ENCODE data around the gene CRYBG1. TPM values are rescaled to one million over a fixed set of nuclear protein-coding genes. Genes with fewer than 3 reads are reported as not detected.

CRYBG1 gene
- polyA plus RNA-seq, 3 donors = 24.0 to 33.6 (median 27.3) TPM

- no peak for DNase-seq
Observed at GRCh38 chr6:106519460-106520394, 159.2 kb downstream of the CRYBG1 start.

- no peak for DNase-seq
Observed at GRCh38 chr6:106520711-106521401, 160.3 kb downstream of the CRYBG1 start.

DNA sequence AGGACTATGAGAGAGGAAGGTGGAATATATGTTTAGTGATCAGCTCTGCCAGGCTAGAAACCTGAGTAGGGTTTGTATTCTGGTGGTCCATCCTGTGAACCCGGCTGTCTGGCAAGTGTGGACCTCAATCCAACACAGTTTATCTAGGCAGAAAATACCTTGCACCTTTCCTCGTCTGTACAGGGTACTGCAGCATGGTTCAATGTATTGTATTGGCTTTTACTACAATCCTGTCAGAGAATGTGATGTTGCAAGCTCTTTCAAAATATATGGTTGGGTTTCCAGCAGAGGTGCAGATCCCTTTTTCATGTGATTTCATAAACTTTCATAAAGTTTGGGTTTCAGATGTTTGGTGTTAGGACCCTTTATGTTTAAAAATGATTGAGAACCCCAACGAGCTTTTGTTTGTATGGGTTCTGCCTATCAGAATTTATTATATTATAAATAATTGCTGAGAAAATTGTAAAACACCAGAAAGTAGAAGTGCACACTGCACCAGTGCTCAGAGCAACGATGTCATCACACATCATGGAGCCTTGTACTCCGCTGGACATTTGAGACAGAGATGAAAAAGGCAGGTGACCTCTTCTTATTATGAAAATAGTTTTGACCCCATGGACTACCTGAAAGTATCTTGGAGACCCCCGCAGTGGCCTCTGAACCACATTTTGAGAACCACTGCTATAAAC, 162.2 kb downstream of the CRYBG1 start:
- no peak for DNase-seq

DNA sequence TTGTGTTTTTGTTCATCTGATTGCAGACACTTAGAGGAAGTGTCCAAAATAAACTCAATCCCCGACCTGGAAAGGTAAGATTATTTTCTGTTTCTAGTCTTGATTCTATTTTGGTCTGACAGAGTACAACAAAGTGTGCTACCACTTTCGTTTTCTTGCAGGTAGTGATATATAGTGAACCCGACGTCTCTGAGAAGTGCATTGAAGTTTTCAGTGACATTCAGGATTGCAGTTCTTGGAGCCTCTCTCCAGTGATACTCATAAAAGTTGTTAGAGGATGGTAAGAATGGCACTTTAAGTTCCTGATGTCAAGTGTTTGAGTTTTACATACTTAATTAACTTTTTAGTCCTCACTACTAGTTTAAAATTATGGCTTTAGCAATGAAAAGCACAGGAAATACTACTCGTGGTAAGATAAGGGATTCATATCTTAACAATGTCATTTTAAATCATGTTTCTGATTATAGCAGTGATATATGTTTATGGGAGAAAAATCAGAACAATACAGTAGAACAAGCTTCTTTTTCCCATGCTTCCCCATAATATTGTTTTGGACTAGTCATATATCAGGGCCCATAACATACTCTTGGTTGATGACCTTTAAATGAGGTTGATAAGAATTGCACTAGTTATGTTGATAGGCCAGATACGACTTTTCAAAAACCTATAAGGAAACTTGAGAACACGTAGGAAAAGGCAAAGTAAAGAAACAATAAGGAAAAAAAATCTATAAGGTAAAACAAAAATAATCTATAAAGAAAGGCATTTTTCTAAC, 164.8 kb downstream of the CRYBG1 start:
- DNase-seq = no peak

DNA sequence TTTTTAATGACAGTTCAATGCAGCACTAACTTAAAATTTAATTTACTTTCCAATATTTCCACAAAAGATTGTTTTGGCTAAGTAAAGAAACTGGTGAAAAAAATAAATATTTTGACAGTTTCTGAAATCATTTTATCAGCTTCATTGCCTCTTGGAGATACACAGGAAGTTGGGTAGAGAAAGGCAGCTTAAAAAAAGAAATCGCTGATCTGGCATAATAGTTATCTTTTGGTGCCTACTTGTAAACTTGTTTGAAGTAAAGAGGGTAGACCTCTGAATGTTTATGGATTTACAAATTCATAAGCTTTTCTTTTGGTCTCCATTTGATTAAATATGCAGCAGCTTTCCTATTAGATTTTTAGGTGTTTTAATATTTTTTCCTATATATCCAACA, 165.4 kb downstream of the CRYBG1 start:
- no peak for DNase-seq

DNA sequence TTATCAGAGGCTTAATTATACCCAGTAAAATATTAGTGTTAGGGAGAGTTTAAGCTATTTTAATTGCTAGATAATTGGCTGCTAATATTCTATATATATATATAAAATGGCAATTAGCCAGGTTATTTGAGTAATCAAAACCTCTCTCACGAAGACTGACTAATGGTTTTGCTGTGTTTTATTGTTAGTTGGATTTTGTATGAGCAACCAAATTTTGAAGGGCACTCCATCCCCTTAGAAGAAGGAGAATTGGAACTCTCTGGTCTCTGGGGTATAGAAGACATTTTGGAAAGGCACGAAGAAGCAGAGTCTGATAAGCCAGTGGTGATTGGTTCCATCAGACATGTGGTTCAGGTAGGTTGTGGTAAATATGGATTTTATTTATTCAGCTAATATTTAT, 166.6 kb downstream of the CRYBG1 start:
- no peak for DNase-seq

- no peak for DNase-seq
Observed at GRCh38 chr6:106527979-106528378, 167.5 kb downstream of the CRYBG1 start.

- DNase-seq = no peak
Observed at GRCh38 chr6:106528521-106528920, 168.0 kb downstream of the CRYBG1 start.

- DNase-seq = no peak
Observed at GRCh38 chr6:106529438-106529837, 168.9 kb downstream of the CRYBG1 start.

- DNase-seq = no peak
Observed at GRCh38 chr6:106530026-106530425, 169.5 kb downstream of the CRYBG1 start.

DNA sequence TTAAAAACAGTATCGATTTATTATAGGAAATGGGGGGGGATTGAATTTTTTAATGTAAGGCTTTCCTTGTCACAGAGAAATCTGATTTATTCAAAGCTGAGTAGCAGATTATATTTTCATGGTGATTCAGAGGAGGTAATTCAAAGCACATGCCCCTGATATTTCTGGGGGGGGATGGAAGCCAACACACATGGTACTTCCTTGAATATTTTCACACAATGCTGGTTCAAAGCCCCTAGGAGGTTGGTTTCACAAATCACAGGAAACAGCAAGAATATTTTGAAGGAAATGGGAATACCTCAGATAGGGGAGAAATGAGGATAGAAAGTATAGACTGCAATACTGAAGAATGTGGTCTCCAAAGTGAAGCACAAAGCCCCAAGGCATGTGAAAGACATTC, 170.0 kb downstream of the CRYBG1 start:
- DNase-seq = no peak

DNA sequence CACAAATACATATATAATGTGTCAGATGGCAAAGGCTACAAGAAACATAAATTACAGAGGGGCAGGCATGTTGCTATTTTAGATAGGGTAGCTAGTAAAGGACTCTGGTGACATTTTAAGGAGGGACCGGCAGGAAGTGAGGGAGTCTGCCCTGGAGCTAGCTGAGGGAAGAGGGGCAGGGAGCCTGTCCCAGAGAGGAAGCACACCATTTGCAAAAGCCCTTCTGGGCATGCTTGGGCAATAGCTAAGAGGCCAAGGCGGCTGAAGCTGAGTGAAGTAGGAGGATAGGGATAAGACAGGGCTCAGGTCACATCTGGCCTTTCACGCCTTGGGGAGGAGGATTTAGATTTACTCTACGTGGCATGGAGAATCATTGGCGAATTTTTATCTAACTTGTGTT, 172.5 kb downstream of the CRYBG1 start:
- DNase-seq = no peak

DNA sequence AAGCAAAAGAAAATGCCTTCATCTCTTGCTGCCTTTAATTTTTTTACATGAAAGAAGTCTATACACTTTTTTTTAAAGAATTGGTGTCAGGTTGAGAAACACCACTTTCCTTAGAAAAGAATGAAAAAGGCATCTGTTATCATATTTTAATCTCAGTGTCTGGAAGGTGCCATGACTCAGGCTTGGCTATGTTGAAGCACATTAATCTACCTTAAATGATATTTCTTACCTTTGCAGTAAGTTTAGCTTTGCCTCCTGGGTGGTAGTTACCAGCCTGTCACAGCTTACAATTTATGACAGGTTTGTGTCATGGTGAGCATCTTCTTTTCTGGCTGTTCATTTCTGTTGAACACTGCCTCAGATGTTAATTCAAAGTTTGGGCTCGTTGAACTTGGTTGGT, 173.5 kb downstream of the CRYBG1 start:
- DNase-seq = no peak

GRCh38 chr6:106534564-106534982, 174.1 kb downstream of the CRYBG1 start:
- DNase-seq = no peak

GRCh38 chr6:106535012-106535411, 174.5 kb downstream of the CRYBG1 start:
- no peak for DNase-seq

GRCh38 chr6:106536357-106536756, 175.8 kb downstream of the CRYBG1 start:
- DNase-seq = no peak

- no peak for DNase-seq
Observed at GRCh38 chr6:106536851-106537250, 176.3 kb downstream of the CRYBG1 start.

DNA sequence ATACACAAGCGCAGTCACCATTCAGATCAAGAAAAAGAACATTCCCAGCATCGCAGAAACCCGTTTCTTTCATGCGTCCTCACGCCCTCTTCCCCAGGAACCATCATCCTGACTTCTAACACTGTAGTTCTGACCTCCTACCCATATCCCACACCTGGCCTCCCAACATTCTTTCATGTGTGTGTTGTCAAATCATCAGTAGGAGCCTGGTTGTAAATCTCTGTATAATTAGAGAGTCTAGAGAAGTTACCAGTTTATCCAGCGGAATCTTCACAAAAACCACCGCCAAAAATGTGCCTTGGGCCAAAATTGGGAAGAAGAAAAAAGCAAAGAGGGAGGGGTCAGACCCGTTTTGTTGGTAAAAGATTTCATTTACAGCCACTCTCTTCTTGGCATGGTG, 177.1 kb downstream of the CRYBG1 start:
- DNase-seq = no peak

DNA sequence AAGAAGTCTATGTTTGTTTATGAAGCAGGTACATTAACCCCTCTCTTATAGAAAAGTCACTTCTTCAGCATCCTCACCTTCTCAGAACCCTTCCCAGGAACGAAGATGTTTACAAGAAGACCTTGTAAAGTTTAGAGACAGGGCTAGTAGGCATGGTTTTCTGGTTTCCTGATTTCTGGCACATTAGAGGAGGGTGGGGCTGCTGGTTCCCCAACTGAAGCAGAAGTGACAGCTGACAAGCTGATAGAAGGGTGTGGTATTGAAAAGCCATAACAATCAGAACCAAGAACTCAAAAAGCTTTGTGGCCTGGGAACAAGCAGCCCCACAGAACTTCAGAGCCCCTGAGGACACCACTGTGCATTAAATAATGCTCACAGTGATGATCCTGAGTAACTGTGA, 177.6 kb downstream of the CRYBG1 start:
- no peak for DNase-seq

DNA sequence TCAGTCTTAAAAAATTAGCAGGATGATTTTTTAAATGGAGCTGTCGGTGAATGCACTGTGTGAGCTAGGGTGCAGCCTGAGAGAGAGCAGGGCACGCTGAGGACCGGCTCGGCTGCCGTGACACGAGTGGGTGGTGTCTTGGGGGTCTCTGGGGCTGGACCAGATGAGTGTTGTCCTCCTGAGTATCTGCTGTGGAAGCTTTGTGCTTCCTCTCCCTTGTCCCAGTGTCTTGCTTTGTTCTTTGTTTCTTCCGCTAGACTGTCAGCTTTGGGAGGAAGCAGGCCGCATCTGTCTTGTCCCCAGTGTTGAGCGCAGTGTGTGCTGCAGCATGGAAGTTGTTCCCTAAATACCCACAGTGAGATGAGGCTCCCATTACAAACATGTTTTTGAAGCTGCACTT, 179.4 kb downstream of the CRYBG1 start:
- no peak for DNase-seq

- no peak for DNase-seq
Observed at GRCh38 chr6:106540432-106540831, 179.9 kb downstream of the CRYBG1 start.

DNA sequence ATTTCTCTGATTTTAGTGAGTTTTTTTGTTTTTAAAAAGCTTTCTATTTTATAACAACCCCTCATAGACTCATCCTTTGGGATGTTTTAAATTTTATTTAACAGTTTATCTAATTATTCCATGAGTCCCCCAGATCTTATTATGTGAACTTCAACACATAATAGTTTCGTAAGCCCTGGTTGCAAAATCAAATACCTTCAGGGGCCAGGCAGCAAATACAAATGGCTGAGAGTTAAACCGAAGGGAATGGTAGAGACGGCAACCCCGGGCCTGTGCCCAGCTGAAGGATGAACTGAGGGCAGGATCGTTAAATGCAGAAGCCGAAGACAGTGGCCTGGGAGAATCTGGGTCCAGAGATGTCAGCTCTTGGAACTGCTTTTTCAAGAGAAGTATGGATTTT, 180.4 kb downstream of the CRYBG1 start:
- no peak for DNase-seq

Measured in renal pelvis (tissue), 4 donors.